ENCODE results near the gene DNTT.

The DNTT gene

GRCh38 chr10:96341219-96342182, 37.3 kb downstream of the DNTT start:
- WGBS, 2 experiments = 33 to 50% methylated on average over 4 to 5 of the region's 5 CpGs

DNA sequence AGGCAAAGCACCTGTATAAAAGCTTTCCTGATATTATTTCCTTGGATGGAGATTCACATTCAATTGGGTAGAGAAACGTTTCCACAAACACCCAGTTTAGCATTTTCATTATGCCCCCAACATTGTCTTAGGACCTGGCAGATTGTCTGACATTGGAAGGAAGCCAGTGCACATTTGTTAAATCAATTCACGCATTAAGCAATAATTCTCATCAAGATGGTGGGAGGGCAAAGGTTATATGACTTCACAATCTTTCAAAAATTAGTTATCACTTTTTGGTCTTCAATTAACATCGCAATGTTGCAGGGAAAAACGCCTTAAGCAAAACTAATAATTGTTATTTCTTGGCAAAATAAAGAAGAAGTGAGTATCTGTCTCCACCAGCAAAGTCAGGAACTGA, 38.2 kb downstream of the DNTT start:
- Histone ChIP-seq H3K4me1 (ENCODE audit: control insufficient read depth, insufficient read depth, low read length) (peaks cover 13% of the 10 kb centered on the region), H3K27me3 (ENCODE audit: control insufficient read depth, insufficient read depth, low read length, poor library complexity, severe bottlenecking) (no peaks in the 10 kb centered on the region), H3K4me3 (ENCODE audit: insufficient read depth, low read depth, low read length) (no peak overlapping the region), H3K27ac (ENCODE audit: insufficient read depth, low read depth, low read length, poor library complexity, severe bottlenecking) (no peak overlapping the region), H3K9me3 (ENCODE audit: control insufficient read depth, low read length) (peaks cover 4% of the 10 kb centered on the region), H3K36me3 (ENCODE audit: control insufficient read depth, insufficient read depth, low read length) (no peaks in the 10 kb centered on the region)
- WGBS, 2 experiments = 93 to 94% methylated on average over 4 of the region's 4 CpGs

More at GRCh38 chr10:96341219-96342182, 37.3 kb downstream of the DNTT start:
- Histone ChIP-seq H3K27ac (ENCODE audit: insufficient read depth, low read depth, low read length, poor library complexity, severe bottlenecking) (no peak overlapping the region), H3K36me3 (ENCODE audit: control insufficient read depth, insufficient read depth, low read length) (no peaks in the 10 kb centered on the region), H3K9me3 (ENCODE audit: control insufficient read depth, low read length) (no peaks in the 10 kb centered on the region), H3K4me1 (ENCODE audit: control insufficient read depth, insufficient read depth, low read length) (peaks cover 13% of the 10 kb centered on the region), H3K4me3 (ENCODE audit: insufficient read depth, low read depth, low read length) (no peak overlapping the region), H3K27me3 (ENCODE audit: control insufficient read depth, insufficient read depth, low read length, poor library complexity, severe bottlenecking) (no peaks in the 10 kb centered on the region)

DNA sequence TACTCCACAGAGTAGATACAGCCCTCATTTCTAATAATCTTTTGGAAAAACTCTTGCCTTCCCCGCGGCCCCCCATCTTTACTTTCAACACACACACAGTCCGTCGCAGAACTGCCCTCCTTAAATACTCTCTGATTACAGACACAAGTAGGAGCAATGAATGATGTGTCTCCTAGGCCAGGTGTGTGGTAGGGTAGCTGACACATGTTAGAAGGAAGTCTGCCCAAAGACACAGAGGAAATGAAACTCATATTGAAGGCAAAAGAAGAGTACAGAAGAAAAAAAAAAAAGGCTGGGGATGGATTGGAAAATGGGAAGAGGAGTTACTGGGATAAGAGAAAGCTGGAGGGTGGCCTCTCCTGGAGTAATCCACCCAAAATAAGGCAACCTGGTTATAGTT, 39.9 kb downstream of the DNTT start:
- H3K9me3 ChIP-seq (ENCODE audit: control insufficient read depth, low read length) = peaks cover 4% of the 10 kb centered on the region
- no peak overlapping the region for H3K4me3 ChIP-seq (ENCODE audit: insufficient read depth, low read depth, low read length)
- H3K4me1 ChIP-seq (ENCODE audit: control insufficient read depth, insufficient read depth, low read length) = peaks cover 7% of the 10 kb centered on the region
- WGBS, 2 experiments = 95 to 100% methylated on average over 2 to 4 of the region's 4 CpGs
- no peaks in the 10 kb centered on the region for H3K27me3 ChIP-seq (ENCODE audit: control insufficient read depth, insufficient read depth, low read length, poor library complexity, severe bottlenecking)
- H3K27ac ChIP-seq (ENCODE audit: insufficient read depth, low read depth, low read length, poor library complexity, severe bottlenecking) = no peak overlapping the region
- no peaks in the 10 kb centered on the region for H3K36me3 ChIP-seq (ENCODE audit: control insufficient read depth, insufficient read depth, low read length)

GRCh38 chr10:96345222-96345621, 41.0 kb downstream of the DNTT start:
- no peaks in the 10 kb centered on the region for H3K27me3 ChIP-seq (ENCODE audit: control insufficient read depth, insufficient read depth, low read length, poor library complexity, severe bottlenecking)
- no peaks in the 10 kb centered on the region for H3K36me3 ChIP-seq (ENCODE audit: control insufficient read depth, insufficient read depth, low read length)
- H3K9me3 ChIP-seq (ENCODE audit: control insufficient read depth, low read length) = peaks cover 4% of the 10 kb centered on the region
- H3K27ac ChIP-seq (ENCODE audit: insufficient read depth, low read depth, low read length, poor library complexity, severe bottlenecking) = no peak overlapping the region
- no peak overlapping the region for H3K4me3 ChIP-seq (ENCODE audit: insufficient read depth, low read depth, low read length)
- no peaks in the 10 kb centered on the region for H3K4me1 ChIP-seq (ENCODE audit: control insufficient read depth, insufficient read depth, low read length)
- WGBS, 2 experiments = 14 to 17% methylated on average over 2 of the region's 2 CpGs

- 100% methylated on average over 1 of the region's 1 CpG; no CpG with 5 or more reads in 1 of the 2 experiments for WGBS, 2 experiments
- no peaks in the 10 kb centered on the region for H3K27me3 ChIP-seq (ENCODE audit: control insufficient read depth, insufficient read depth, low read length, poor library complexity, severe bottlenecking)
- peaks cover 4% of the 10 kb centered on the region for H3K9me3 ChIP-seq (ENCODE audit: control insufficient read depth, low read length)
- no peak overlapping the region for H3K4me3 ChIP-seq (ENCODE audit: insufficient read depth, low read depth, low read length)
- H3K36me3 ChIP-seq (ENCODE audit: control insufficient read depth, insufficient read depth, low read length) = no peaks in the 10 kb centered on the region
- H3K27ac ChIP-seq (ENCODE audit: insufficient read depth, low read depth, low read length, poor library complexity, severe bottlenecking) = no peak overlapping the region
- H3K4me1 ChIP-seq (ENCODE audit: control insufficient read depth, insufficient read depth, low read length) = no peaks in the 10 kb centered on the region
Observed at GRCh38 chr10:96346295-96346694, 42.1 kb downstream of the DNTT start.

GRCh38 chr10:96352027-96352426, 47.8 kb downstream of the DNTT start:
- no peak overlapping the region for H3K27ac ChIP-seq (ENCODE audit: insufficient read depth, low read depth, low read length, poor library complexity, severe bottlenecking)
- H3K4me1 ChIP-seq (ENCODE audit: control insufficient read depth, insufficient read depth, low read length) = no peaks in the 10 kb centered on the region

DNA sequence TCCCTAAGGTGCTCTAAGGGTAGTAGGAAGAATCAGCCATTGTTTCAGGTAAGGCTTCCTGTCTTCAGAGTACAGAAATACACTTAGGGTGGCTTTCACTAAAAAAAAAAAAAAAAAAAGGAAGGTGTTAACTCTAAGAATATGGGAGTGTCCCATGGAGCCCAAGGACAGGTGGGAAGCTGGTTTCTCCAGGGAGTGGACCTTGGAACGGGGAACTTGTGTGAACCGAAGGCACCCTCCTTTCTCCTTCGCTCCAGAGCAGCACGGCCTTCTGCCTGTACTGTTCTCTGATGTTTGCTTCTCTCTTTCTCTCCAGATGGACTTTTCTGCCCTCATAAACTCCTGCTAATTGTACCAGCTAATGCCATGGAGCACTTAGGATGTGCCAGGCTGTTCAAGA, 48.3 kb downstream of the DNTT start:
- H3K4me1 ChIP-seq (ENCODE audit: control insufficient read depth, insufficient read depth, low read length) = no peaks in the 10 kb centered on the region
- 68 to 74% methylated on average over 4 of the region's 4 CpGs for WGBS, 2 experiments

More at GRCh38 chr10:96352027-96352426, 47.8 kb downstream of the DNTT start:
- peaks cover 2% of the 10 kb centered on the region for H3K9me3 ChIP-seq (ENCODE audit: control insufficient read depth, low read length)
- no peaks in the 10 kb centered on the region for H3K27me3 ChIP-seq (ENCODE audit: control insufficient read depth, insufficient read depth, low read length, poor library complexity, severe bottlenecking)
- H3K36me3 ChIP-seq (ENCODE audit: control insufficient read depth, insufficient read depth, low read length) = no peaks in the 10 kb centered on the region
- H3K4me3 ChIP-seq (ENCODE audit: insufficient read depth, low read depth, low read length) = no peak overlapping the region

DNA sequence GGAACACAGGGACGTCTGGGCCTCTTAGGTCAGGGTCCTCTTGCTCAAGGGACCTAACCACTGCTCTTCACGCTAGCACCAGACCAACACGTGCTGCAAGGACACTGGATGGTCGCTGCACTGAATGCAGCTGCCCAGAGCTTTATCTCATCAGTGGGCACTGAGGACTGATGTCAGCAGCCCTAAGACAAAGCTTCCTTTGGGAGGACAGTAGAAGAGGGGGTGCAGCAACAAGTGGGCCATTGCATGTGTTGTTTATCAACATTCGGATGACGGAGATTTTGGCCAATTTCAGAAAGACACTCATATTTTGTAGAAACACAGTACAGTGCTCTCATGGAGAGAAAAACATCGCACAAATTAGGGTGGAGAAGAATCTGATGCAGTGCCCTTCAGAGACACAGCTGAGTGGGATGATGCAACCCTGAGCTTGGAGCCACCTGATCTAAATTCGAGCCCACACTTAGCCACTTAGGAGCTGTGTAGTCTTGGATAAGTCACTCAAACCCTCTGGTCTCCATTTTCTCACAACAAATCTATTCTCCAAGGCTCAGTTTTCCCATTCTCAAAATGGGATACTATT, 52.9 kb downstream of the DNTT start:
- H3K27ac ChIP-seq (ENCODE audit: insufficient read depth, low read depth, low read length, poor library complexity, severe bottlenecking) = no peak overlapping the region
- H3K36me3 ChIP-seq (ENCODE audit: control insufficient read depth, insufficient read depth, low read length) = no peaks in the 10 kb centered on the region
- no peaks in the 10 kb centered on the region for H3K27me3 ChIP-seq (ENCODE audit: control insufficient read depth, insufficient read depth, low read length, poor library complexity, severe bottlenecking)
- H3K9me3 ChIP-seq (ENCODE audit: control insufficient read depth, low read length) = no peaks in the 10 kb centered on the region
- no peaks in the 10 kb centered on the region for H3K4me1 ChIP-seq (ENCODE audit: control insufficient read depth, insufficient read depth, low read length)
- no peak overlapping the region for H3K4me3 ChIP-seq (ENCODE audit: insufficient read depth, low read depth, low read length)
- WGBS, 2 experiments = 83% methylated on average over 8 of the region's 8 CpGs

More for the DNA sequence above, 48.3 kb downstream of the DNTT start:
- no peaks in the 10 kb centered on the region for H3K27me3 ChIP-seq (ENCODE audit: control insufficient read depth, insufficient read depth, low read length, poor library complexity, severe bottlenecking)
- no peak overlapping the region for H3K4me3 ChIP-seq (ENCODE audit: insufficient read depth, low read depth, low read length)
- no peaks in the 10 kb centered on the region for H3K36me3 ChIP-seq (ENCODE audit: control insufficient read depth, insufficient read depth, low read length)
- no peaks in the 10 kb centered on the region for H3K9me3 ChIP-seq (ENCODE audit: control insufficient read depth, low read length)
- no peak overlapping the region for H3K27ac ChIP-seq (ENCODE audit: insufficient read depth, low read depth, low read length, poor library complexity, severe bottlenecking)

- Histone ChIP-seq H3K4me1 (ENCODE audit: control insufficient read depth, insufficient read depth, low read length) (no peaks in the 10 kb centered on the region), H3K27me3 (ENCODE audit: control insufficient read depth, insufficient read depth, low read length, poor library complexity, severe bottlenecking) (no peaks in the 10 kb centered on the region), H3K9me3 (ENCODE audit: control insufficient read depth, low read length) (no peaks in the 10 kb centered on the region), H3K36me3 (ENCODE audit: control insufficient read depth, insufficient read depth, low read length) (no peaks in the 10 kb centered on the region), H3K4me3 (ENCODE audit: insufficient read depth, low read depth, low read length) (no peak within 1 kb of the TSS), H3K27ac (ENCODE audit: insufficient read depth, low read depth, low read length, poor library complexity, severe bottlenecking) (no peak within 1 kb of the TSS)
- WGBS, 2 experiments = 85 to 91% methylated on average over 7 of the region's 7 CpGs
Observed at GRCh38 chr10:96358851-96359540, 54.8 kb downstream of the DNTT start, which contains the start of gene OPALIN. Gene OPALIN (minus strand): TSS chr10:96359002. CDS start chr10:96358896, 106 bp downstream.

DNA sequence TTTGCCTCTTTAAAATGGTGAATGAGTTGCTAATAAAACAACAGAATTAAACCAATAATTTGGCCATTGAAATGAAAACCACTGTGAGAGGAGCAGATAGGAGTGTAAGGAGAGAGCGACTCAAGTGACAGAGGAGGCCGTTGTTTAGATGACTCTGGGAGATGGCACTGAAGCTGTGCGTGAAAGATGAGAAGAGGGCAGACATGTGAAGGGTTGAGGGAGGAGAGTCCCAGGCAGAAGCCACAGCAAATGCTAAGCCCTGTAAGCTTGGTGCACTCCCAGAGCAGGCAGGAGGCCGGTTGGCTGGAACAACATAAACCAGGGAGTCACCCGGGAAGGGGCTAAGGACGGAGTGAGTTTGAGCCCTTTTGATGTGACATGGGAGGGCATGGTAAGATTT, 55.4 kb downstream of the DNTT start:
- Histone ChIP-seq H3K9me3 (ENCODE audit: control insufficient read depth, low read length) (no peaks in the 10 kb centered on the region), H3K4me1 (ENCODE audit: control insufficient read depth, insufficient read depth, low read length) (no peaks in the 10 kb centered on the region), H3K4me3 (ENCODE audit: insufficient read depth, low read depth, low read length) (no peak overlapping the region), H3K27me3 (ENCODE audit: control insufficient read depth, insufficient read depth, low read length, poor library complexity, severe bottlenecking) (no peaks in the 10 kb centered on the region), H3K27ac (ENCODE audit: insufficient read depth, low read depth, low read length, poor library complexity, severe bottlenecking) (no peak overlapping the region), H3K36me3 (ENCODE audit: control insufficient read depth, insufficient read depth, low read length) (no peaks in the 10 kb centered on the region)
- 92 to 93% methylated on average over 6 of the region's 6 CpGs for WGBS, 2 experiments
